GM18951 (cell line): ENCODE data around the gene CNTNAP2.

Experiments used
- POLR2A ChIP-seq: IDR thresholded peaks from 4 replicates; pipeline ENCODE4 v1.6.1; 2011; ENCODE audit warnings: mild to moderate bottlenecking; ENCODE audit not compliant: insufficient read length, insufficient read depth; ENCODE audit errors: extremely low read depth
- in situ Hi-C: fragments of 300-500 bp; cut with MboI; formaldehyde crosslinking; loops from one replicate; pipeline ENCODE4 v1.12.0; 2022; ENCODE audit warnings: low sequenced_read_pairs, mixed read lengths, inconsistent platforms; ENCODE audit not compliant: unreplicated experiment

CNTNAP2 gene

GRCh38 chr7:148144827-148145226 lies 2028.2 kb downstream of the CNTNAP2 start:
- TF ChIP-seq POLR2A, result no peak
- in situ Hi-C loops, result no loop called here

GRCh38 chr7:148146346-148146745 lies 2029.7 kb downstream of the CNTNAP2 start:
- TF ChIP-seq POLR2A, result no peak
- in situ Hi-C loops, result no loop called here

- no peak for TF ChIP-seq POLR2A
- in situ Hi-C loops, result no loop called here
Observed at GRCh38 chr7:148147438-148147837, 2030.8 kb downstream of the CNTNAP2 start.

GRCh38 chr7:148148456-148148855 lies 2031.9 kb downstream of the CNTNAP2 start:
- no peak for TF ChIP-seq POLR2A
- in situ Hi-C loops, result no loop called here

- in situ Hi-C loops, result no loop called here
Observed at GRCh38 chr7:148149730-148150129, 2033.1 kb downstream of the CNTNAP2 start.

GRCh38 chr7:148151778-148152177 lies 2035.2 kb downstream of the CNTNAP2 start:
- no peak for TF ChIP-seq POLR2A
- in situ Hi-C loops, result no loop called here

More at GRCh38 chr7:148149730-148150129, 2033.1 kb downstream of the CNTNAP2 start:
- no peak for TF ChIP-seq POLR2A

GRCh38 chr7:148153616-148154284 lies 2037.1 kb downstream of the CNTNAP2 start:
- TF ChIP-seq POLR2A, result no peak

GRCh38 chr7:148155000-148155399 lies 2038.4 kb downstream of the CNTNAP2 start:
- TF ChIP-seq POLR2A, result no peak
- in situ Hi-C loops, result no loop called here

More at GRCh38 chr7:148153616-148154284, 2037.1 kb downstream of the CNTNAP2 start:
- in situ Hi-C loops, result no loop called here

- in situ Hi-C loops, result no loop called here
- TF ChIP-seq POLR2A, result no peak
Observed at GRCh38 chr7:148155826-148156225, 2039.2 kb downstream of the CNTNAP2 start.

- no peak for TF ChIP-seq POLR2A
- in situ Hi-C loops, result no loop called here
Observed at GRCh38 chr7:148156233-148156632, 2039.6 kb downstream of the CNTNAP2 start.

GRCh38 chr7:148159331-148159730 lies 2042.7 kb downstream of the CNTNAP2 start:
- in situ Hi-C loops, result no loop called here
- no peak for TF ChIP-seq POLR2A

- in situ Hi-C loops, result no loop called here
- no peak for TF ChIP-seq POLR2A
Observed at GRCh38 chr7:148161776-148162175, 2045.2 kb downstream of the CNTNAP2 start.

GRCh38 chr7:148162808-148163207 lies 2046.2 kb downstream of the CNTNAP2 start:
- in situ Hi-C loops, result no loop called here

GRCh38 chr7:148163246-148163645 lies 2046.6 kb downstream of the CNTNAP2 start:
- in situ Hi-C loops, result no loop called here
- TF ChIP-seq POLR2A, result no peak

More at GRCh38 chr7:148162808-148163207, 2046.2 kb downstream of the CNTNAP2 start:
- TF ChIP-seq POLR2A, result no peak
